ENCODE measurements around the gene ANAPC2. TPM values are rescaled to one million over a fixed set of nuclear protein-coding genes. Genes with fewer than 3 reads are reported as not detected.

ANAPC2 gene
- total RNA-seq, 2 donors from 2014 or later, result 32.5 to 64.5 TPM

GRCh38 chr9:137167747-137168572, 20.4 kb downstream of the ANAPC2 start:
- Histone ChIP-seq H3K36me3 (no peaks in the 10 kb centered on the region), H3K27ac (peak overlapping the region; percentile 26 to 79), H3K9me3 (no peaks in the 10 kb centered on the region), H3K4me1 (replicated peaks) (peaks cover 32% of the 10 kb centered on the region), H3K27me3 (replicated peaks; ENCODE audit: insufficient read depth) (peaks cover 3% of the 10 kb centered on the region), H3K4me3 (peak overlapping the region; percentile 40 to 58)
- intact Hi-C loops (cut with DNase I), result no loop called here
- TF ChIP-seq POLR2AphosphoS5 (IDR thresholded peaks at IDR 0.05) (no peak), POLR2A (IDR thresholded peaks at IDR 0.05) (no peak)
- TF ChIP-seq, protein P1, sequence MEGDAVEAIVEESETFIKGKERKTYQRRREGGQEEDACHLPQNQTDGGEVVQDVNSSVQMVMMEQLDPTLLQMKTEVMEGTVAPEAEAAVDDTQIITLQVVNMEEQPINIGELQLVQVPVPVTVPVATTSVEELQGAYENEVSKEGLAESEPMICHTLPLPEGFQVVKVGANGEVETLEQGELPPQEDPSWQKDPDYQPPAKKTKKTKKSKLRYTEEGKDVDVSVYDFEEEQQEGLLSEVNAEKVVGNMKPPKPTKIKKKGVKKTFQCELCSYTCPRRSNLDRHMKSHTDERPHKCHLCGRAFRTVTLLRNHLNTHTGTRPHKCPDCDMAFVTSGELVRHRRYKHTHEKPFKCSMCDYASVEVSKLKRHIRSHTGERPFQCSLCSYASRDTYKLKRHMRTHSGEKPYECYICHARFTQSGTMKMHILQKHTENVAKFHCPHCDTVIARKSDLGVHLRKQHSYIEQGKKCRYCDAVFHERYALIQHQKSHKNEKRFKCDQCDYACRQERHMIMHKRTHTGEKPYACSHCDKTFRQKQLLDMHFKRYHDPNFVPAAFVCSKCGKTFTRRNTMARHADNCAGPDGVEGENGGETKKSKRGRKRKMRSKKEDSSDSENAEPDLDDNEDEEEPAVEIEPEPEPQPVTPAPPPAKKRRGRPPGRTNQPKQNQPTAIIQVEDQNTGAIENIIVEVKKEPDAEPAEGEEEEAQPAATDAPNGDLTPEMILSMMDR (IDR thresholded peaks at IDR 0.05), result no peak
- WGBS, result 7% methylated on average over 35 of the region's 57 CpGs
- DNase-seq (ENCODE audit: low spot score), result no peak

DNA sequence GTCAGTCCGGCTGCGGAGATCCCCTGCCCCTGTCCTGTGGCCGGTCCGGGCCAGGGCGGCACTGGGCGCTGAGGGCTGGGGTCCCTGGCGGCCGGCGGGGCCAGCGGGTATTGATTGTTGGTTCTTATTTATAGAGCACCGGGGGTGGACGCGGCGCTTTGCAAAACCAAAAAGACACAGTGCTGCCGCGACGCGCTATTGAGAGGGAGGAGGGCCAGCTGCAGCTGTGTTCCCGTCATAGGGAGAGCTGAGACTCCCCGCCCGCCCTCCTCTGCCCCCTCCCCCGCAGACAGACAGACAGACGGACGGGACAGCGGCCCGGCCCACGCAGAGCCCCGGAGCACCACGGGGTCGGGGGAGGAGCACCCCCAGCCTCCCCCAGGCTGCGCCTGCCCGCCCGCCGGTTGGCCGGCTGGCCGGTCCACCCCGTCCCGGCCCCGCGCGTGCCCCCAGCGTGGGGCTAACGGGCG, 21.0 kb downstream of the ANAPC2 start:
- intact Hi-C loops (cut with DNase I), result no loop called here
- 31% methylated on average over 25 of the region's 44 CpGs for WGBS
- Histone ChIP-seq H3K36me3 (no peaks in the 10 kb centered on the region), H3K9me3 (no peaks in the 10 kb centered on the region), H3K27me3 (replicated peaks; ENCODE audit: insufficient read depth) (peaks cover 3% of the 10 kb centered on the region), H3K4me1 (replicated peaks) (peaks cover 32% of the 10 kb centered on the region), H3K27ac (peak overlapping the region in 1 of 2 donors; percentile 79), H3K4me3 (peak overlapping the region; percentile 40 to 58)
- TF ChIP-seq POLR2A (IDR thresholded peaks at IDR 0.05) (no peak), POLR2AphosphoS5 (IDR thresholded peaks at IDR 0.05) (no peak)
- TF ChIP-seq, protein P1 (IDR thresholded peaks at IDR 0.05), result no peak
- DNase-seq (ENCODE audit: low spot score), result no peak

DNA sequence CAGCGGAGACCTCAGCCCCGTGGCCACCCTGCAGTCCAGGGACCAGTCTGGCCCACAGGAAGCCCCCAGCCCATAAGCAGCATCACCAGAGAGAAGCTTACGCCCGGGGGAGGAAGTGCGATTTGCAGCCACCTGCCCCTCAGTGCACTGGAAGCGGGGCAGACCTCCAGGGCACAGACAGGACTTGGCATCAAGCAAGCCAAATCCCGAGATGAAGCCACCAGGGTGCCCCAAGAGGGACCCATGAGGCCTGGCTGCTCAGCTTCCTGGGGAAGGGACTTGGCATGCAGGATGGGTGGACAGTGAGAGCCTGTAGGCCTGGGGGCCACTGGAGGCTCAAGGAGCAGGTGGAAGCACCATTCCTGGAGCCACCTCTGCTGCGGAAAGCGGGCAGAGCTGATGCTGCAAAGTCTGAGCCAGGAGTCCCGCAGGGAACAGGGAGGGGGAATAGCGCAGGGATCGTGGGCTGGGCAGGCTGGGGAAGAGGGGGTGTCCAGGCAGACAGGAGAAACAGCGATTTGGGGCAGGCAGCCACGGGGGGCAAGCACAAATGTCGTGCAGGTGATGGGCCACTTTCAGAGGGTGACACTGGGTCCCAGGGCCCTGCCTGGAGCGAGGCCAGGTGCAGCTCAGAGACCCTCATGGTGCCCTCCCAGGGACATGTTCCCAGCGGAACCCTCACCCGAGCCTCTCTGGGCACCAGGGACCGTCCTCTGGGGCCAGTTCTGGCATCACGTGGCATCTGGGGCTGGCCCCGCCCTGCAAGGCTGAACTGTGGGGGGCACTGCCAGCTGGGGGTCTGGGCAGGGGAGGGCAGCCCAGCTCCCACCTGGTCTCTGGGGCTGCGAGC, 21.8 kb downstream of the ANAPC2 start:
- 63% methylated on average over 22 of the region's 22 CpGs for WGBS

DNA sequence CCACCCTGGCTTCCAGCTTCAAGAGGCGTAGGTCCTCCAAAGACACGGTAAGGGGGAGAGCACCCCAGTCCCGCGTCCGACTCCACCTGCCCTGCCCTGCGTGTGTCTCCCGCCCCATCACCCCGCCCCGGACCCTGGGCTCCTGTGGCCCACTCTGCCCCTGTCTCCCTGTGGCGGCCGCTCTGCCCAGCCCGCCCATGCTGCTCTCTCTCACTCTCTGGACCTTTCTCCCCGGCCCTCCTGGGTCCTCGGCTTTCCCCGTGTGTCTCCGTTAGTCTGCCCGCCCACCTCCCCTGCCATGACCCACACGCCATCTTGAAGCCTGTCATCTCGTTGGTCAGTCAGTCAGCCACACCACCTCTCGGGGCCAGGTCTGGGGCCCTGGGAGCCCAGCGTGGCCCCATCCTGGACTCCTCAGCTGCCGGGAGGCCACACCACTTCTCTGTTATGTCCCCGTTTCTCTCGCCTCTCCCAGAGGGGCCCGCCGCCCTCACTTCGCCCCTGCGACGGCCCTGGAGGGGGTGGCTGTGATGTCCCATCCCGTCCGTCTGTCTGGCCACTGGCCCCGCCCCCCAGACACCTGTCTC, 23.0 kb downstream of the ANAPC2 start:
- Histone ChIP-seq H3K36me3 (no peaks in the 10 kb centered on the region), H3K9me3 (no peaks in the 10 kb centered on the region), H3K27ac (no peak overlapping the region), H3K27me3 (replicated peaks; ENCODE audit: insufficient read depth) (peaks cover 3% of the 10 kb centered on the region), H3K4me3 (no peak overlapping the region), H3K4me1 (replicated peaks) (peaks cover 15% of the 10 kb centered on the region)
- DNase-seq (ENCODE audit: low spot score), result no peak
- intact Hi-C loops (cut with DNase I), result no loop called here
- whole genome bisulfite sequencing, result 78% methylated on average over 32 of the region's 32 CpGs
- no peak for TF ChIP-seq POLR2A (IDR thresholded peaks at IDR 0.05)
- TF ChIP-seq, protein P1 (IDR thresholded peaks at IDR 0.05), result no peak
- no peak for TF ChIP-seq POLR2AphosphoS5 (IDR thresholded peaks at IDR 0.05)

More for the DNA sequence above, 21.8 kb downstream of the ANAPC2 start:
- Histone ChIP-seq H3K27me3 (replicated peaks; ENCODE audit: insufficient read depth) (peaks cover 3% of the 10 kb centered on the region), H3K9me3 (no peaks in the 10 kb centered on the region), H3K27ac (no peak overlapping the region), H3K4me1 (replicated peaks) (peaks cover 28% of the 10 kb centered on the region), H3K4me3 (no peak overlapping the region), H3K36me3 (no peaks in the 10 kb centered on the region)
- no peak for DNase-seq (ENCODE audit: low spot score)
- intact Hi-C loops (cut with DNase I), result no loop called here
- TF ChIP-seq, protein P1 (IDR thresholded peaks at IDR 0.05), result no peak
- TF ChIP-seq POLR2A (IDR thresholded peaks at IDR 0.05), result no peak
- TF ChIP-seq POLR2AphosphoS5 (IDR thresholded peaks at IDR 0.05), result no peak

All from prostate gland (tissue), 2 donors.